ENCODE results near the gene MERTK.

The MERTK gene

DNA sequence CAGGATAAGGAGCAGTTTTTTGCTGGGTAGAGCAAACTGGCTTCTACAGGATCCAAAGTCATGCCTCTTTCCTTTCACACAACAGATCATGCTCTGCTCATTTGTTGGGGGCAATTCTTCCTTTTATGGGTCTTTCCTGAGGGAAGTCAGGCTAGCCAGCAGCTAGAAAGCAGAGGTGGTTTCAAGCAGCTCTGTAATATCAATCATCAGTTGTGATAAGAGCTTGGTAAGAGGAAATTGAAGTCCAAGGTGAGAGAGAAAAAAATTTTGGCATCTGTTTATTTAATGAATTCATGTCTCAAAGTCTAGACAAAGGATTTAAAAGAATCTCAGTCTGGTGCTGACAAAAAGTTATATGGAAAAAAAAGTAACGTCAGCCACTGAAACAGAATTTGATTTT lies 162.9 kb downstream of the MERTK start:
- Histone ChIP-seq H3K9me3 (ENCODE audit: insufficient read depth, low read depth, low read length) (no peaks in the 10 kb centered on the region), H2BK120ac (ENCODE audit: insufficient read depth, low read length, poor library complexity) (no peak overlapping the region), H3K4me2 (ENCODE audit: low read length) (no peak overlapping the region), H3K14ac (ENCODE audit: low read length) (no peak overlapping the region), H3K18ac (ENCODE audit: low read length) (no peak overlapping the region), H3K4ac (ENCODE audit: low read depth, low read length) (no peak overlapping the region), H3K79me1 (ENCODE audit: low read length) (no peaks in the 10 kb centered on the region), H4K8ac (ENCODE audit: low read depth, low read length) (no peak overlapping the region), H2BK5ac (ENCODE audit: low read depth, low read length, poor library complexity) (no peak overlapping the region), H3K4me1 (ENCODE audit: control insufficient read depth in 1 of 2, insufficient read depth in 2 of 2, low read length in 2 of 2) (peaks cover 3 to 9% of the 10 kb centered on the region in 2 experiments), H2BK12ac (ENCODE audit: low read length) (no peak overlapping the region), H2AK5ac (ENCODE audit: low read length) (no peak overlapping the region), H3K79me2 (ENCODE audit: control insufficient read depth, insufficient read depth, low read length, poor library complexity) (peaks cover 1% of the 10 kb centered on the region), H4K12ac (ENCODE audit: low read depth, low read length) (no peak overlapping the region), H3K9ac (ENCODE audit: low read length) (no peak overlapping the region), H3K36me3 (ENCODE audit: control insufficient read depth in 1 of 2, insufficient read depth in 2 of 2, low read length in 2 of 2) (peaks cover 12 to 17% of the 10 kb centered on the region in 2 experiments), H3K27ac (ENCODE audit: low read depth, low read length) (no peak overlapping the region), H3K23ac (ENCODE audit: low read length) (no peak overlapping the region), H3K27me3 (ENCODE audit: insufficient read depth, low read length) (no peaks in the 10 kb centered on the region), H4K91ac (ENCODE audit: low read depth, low read length) (no peak overlapping the region), H3K4me3 (ENCODE audit: low read depth, low read length) (no peak overlapping the region), H2AFZ (ENCODE audit: insufficient read depth, low read length, poor library complexity) (no peak overlapping the region)
- DNase-seq = no peak
- no CpG with 5 or more reads among the region's 1 CpG for WGBS (ENCODE audit: extremely low coverage, insufficient coverage, insufficient read length)

DNA sequence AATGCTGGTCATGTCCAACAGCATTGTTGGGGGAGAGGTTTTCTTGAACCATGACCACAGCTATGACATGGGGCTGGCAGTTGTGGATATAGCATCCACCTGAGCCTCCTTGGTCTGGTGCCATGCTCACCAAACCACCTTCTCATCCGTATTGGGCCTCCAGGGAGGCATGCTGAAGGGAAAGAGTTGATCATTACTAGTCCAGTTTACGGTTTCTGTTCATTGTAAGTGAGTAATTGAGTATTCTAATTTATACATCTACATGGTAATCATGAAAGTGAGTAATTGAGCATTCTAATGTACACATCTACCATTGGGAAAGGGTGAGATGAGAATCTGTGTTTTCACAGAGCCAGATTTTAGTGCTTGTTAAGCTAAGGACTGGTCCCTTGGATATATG lies 163.4 kb downstream of the MERTK start:
- Histone ChIP-seq H2BK12ac (ENCODE audit: low read length) (no peak overlapping the region), H3K9me3 (ENCODE audit: insufficient read depth, low read depth, low read length) (no peaks in the 10 kb centered on the region), H2AK5ac (ENCODE audit: low read length) (no peak overlapping the region), H3K36me3 (ENCODE audit: control insufficient read depth in 1 of 2, insufficient read depth in 2 of 2, low read length in 2 of 2) (peaks cover 12 to 17% of the 10 kb centered on the region in 2 experiments), H3K4ac (ENCODE audit: low read depth, low read length) (no peak overlapping the region), H3K79me1 (ENCODE audit: low read length) (no peaks in the 10 kb centered on the region), H4K91ac (ENCODE audit: low read depth, low read length) (no peak overlapping the region), H2BK5ac (ENCODE audit: low read depth, low read length, poor library complexity) (no peak overlapping the region), H4K12ac (ENCODE audit: low read depth, low read length) (no peak overlapping the region), H3K4me2 (ENCODE audit: low read length) (no peak overlapping the region), H3K23ac (ENCODE audit: low read length) (no peak overlapping the region), H4K8ac (ENCODE audit: low read depth, low read length) (no peak overlapping the region), H3K27me3 (ENCODE audit: insufficient read depth, low read length) (no peaks in the 10 kb centered on the region), H2AFZ (ENCODE audit: insufficient read depth, low read length, poor library complexity) (no peak overlapping the region), H3K14ac (ENCODE audit: low read length) (no peak overlapping the region), H3K9ac (ENCODE audit: low read length) (peak overlapping the region; percentile 77), H3K79me2 (ENCODE audit: control insufficient read depth, insufficient read depth, low read length, poor library complexity) (peaks cover 1% of the 10 kb centered on the region), H3K18ac (ENCODE audit: low read length) (no peak overlapping the region), H3K4me3 (ENCODE audit: low read depth, low read length) (no peak overlapping the region), H3K27ac (ENCODE audit: low read depth, low read length) (no peak overlapping the region), H3K4me1 (ENCODE audit: control insufficient read depth in 1 of 2, insufficient read depth in 2 of 2, low read length in 2 of 2) (peaks cover 3 to 7% of the 10 kb centered on the region in 2 experiments), H2BK120ac (ENCODE audit: insufficient read depth, low read length, poor library complexity) (no peak overlapping the region)
- WGBS (ENCODE audit: extremely low coverage, insufficient coverage, insufficient read length) = no CpG with 5 or more reads among the region's 2 CpGs
- DNase-seq = no peak

DNA sequence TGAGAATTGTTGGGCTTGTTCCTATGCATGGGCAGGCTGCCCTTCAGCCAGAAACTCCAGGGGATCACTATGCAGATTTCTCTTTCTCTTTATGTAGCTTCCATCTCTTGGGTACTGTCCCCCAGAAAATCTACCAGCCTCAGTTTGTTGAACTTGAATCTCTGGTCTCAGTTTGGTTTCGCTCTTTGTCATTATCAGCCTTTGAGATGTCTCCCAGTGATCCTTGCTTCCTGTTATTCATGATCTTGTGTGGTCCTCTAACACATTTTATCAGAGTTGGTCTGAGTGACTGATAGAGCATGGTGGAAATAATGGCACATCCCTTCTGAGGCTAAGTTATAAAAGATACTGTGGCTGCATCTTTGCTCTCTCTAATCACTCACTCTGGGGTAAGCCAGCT lies 164.5 kb downstream of the MERTK start:
- no peak overlapping the region for H3K18ac ChIP-seq (ENCODE audit: low read length)
- no peak overlapping the region for H3K9ac ChIP-seq (ENCODE audit: low read length)
- no peaks in the 10 kb centered on the region for H3K9me3 ChIP-seq (ENCODE audit: insufficient read depth, low read depth, low read length)
- H3K4me1 ChIP-seq (ENCODE audit: control insufficient read depth in 1 of 2, insufficient read depth in 2 of 2, low read length in 2 of 2) = peaks cover 0 to 2% of the 10 kb centered on the region in 2 experiments
- no peak overlapping the region for H3K4me3 ChIP-seq (ENCODE audit: low read depth, low read length)
- H2AFZ ChIP-seq (ENCODE audit: insufficient read depth, low read length, poor library complexity) = no peak overlapping the region
- H3K27me3 ChIP-seq (ENCODE audit: insufficient read depth, low read length) = no peaks in the 10 kb centered on the region
- no peak overlapping the region for H2BK120ac ChIP-seq (ENCODE audit: insufficient read depth, low read length, poor library complexity)
- no peak overlapping the region for H3K4me2 ChIP-seq (ENCODE audit: low read length)
- peaks cover 1% of the 10 kb centered on the region for H3K79me2 ChIP-seq (ENCODE audit: control insufficient read depth, insufficient read depth, low read length, poor library complexity)
- no peak overlapping the region for H2AK5ac ChIP-seq (ENCODE audit: low read length)
- H3K4ac ChIP-seq (ENCODE audit: low read depth, low read length) = no peak overlapping the region
- H3K23ac ChIP-seq (ENCODE audit: low read length) = no peak overlapping the region
- no peak overlapping the region for H2BK5ac ChIP-seq (ENCODE audit: low read depth, low read length, poor library complexity)
- no peaks in the 10 kb centered on the region for H3K79me1 ChIP-seq (ENCODE audit: low read length)
- H4K91ac ChIP-seq (ENCODE audit: low read depth, low read length) = no peak overlapping the region
- peaks cover 17 to 23% of the 10 kb centered on the region in 2 experiments for H3K36me3 ChIP-seq (ENCODE audit: control insufficient read depth in 1 of 2, insufficient read depth in 2 of 2, low read length in 2 of 2)
- no peak overlapping the region for H4K8ac ChIP-seq (ENCODE audit: low read depth, low read length)
- no peak overlapping the region for H3K27ac ChIP-seq (ENCODE audit: low read depth, low read length)
- no peak overlapping the region for H3K14ac ChIP-seq (ENCODE audit: low read length)
- no peak for DNase-seq
- no peak overlapping the region for H2BK12ac ChIP-seq (ENCODE audit: low read length)
- WGBS (ENCODE audit: extremely low coverage, insufficient coverage, insufficient read length) = no CpG with 5 or more reads among the region's 1 CpG
- no peak overlapping the region for H4K12ac ChIP-seq (ENCODE audit: low read depth, low read length)

DNA sequence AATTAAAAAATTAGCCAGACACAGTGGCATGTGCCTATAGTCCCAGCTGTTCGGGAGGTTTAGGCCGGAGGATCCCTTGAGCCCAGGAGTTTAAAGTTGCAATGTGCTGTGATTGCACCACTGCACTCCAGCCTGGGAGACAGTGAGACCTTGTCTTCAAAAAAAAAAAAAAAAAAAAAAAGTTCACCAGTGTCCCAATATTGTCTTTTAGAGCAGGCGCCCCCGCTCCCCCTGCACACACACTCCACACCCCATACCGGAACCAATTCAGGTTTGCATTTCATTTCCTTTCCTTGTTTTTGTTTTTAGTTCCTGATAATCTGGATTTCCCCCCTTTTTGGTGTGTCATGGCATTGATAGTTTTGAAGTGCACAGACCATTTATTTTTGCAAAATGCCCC lies 167.1 kb downstream of the MERTK start:
- Histone ChIP-seq H2AFZ (ENCODE audit: insufficient read depth, low read length, poor library complexity) (no peak overlapping the region), H3K23ac (ENCODE audit: low read length) (no peak overlapping the region), H3K18ac (ENCODE audit: low read length) (no peak overlapping the region), H4K12ac (ENCODE audit: low read depth, low read length) (no peak overlapping the region), H4K91ac (ENCODE audit: low read depth, low read length) (no peak overlapping the region), H2BK5ac (ENCODE audit: low read depth, low read length, poor library complexity) (no peak overlapping the region), H2AK5ac (ENCODE audit: low read length) (no peak overlapping the region), H3K9ac (ENCODE audit: low read length) (no peak overlapping the region), H3K4me2 (ENCODE audit: low read length) (no peak overlapping the region), H3K27me3 (ENCODE audit: insufficient read depth, low read length) (no peaks in the 10 kb centered on the region), H3K79me2 (ENCODE audit: control insufficient read depth, insufficient read depth, low read length, poor library complexity) (no peaks in the 10 kb centered on the region), H3K14ac (ENCODE audit: low read length) (no peak overlapping the region), H3K79me1 (ENCODE audit: low read length) (no peaks in the 10 kb centered on the region), H2BK120ac (ENCODE audit: insufficient read depth, low read length, poor library complexity) (no peak overlapping the region), H4K8ac (ENCODE audit: low read depth, low read length) (no peak overlapping the region), H2BK12ac (ENCODE audit: low read length) (no peak overlapping the region), H3K27ac (ENCODE audit: low read depth, low read length) (no peak overlapping the region), H3K36me3 (ENCODE audit: control insufficient read depth in 1 of 2, insufficient read depth in 2 of 2, low read length in 2 of 2) (peaks cover 18 to 23% of the 10 kb centered on the region in 2 experiments), H3K4me3 (ENCODE audit: low read depth, low read length) (no peak overlapping the region), H3K4me1 (ENCODE audit: control insufficient read depth in 1 of 2, insufficient read depth in 2 of 2, low read length in 2 of 2) (no peaks in the 10 kb centered on the region), H3K4ac (ENCODE audit: low read depth, low read length) (no peak overlapping the region), H3K9me3 (ENCODE audit: insufficient read depth, low read depth, low read length) (no peaks in the 10 kb centered on the region)
- no peak for DNase-seq
- WGBS (ENCODE audit: extremely low coverage, insufficient coverage, insufficient read length) = no CpG with 5 or more reads among the region's 5 CpGs

Data from trophoblast cell (in vitro differentiated cells and primary cell).